Ectodermal cell (in vitro differentiated cells): ENCODE measurements around the gene MTCL1. TPM values are rescaled to one million over a fixed set of nuclear protein-coding genes. Genes with fewer than 3 reads are reported as not detected.

Source experiments
- H3K27ac ChIP-seq: 2 replicates; pipeline ENCODE4 v1.7.0; 2013; ENCODE audit warnings: mild to moderate bottlenecking, low read depth, low read length; ENCODE audit not compliant: insufficient read depth, poor library complexity, severe bottlenecking
- H3K27me3 ChIP-seq: 2 replicates; pipeline ENCODE4 v1.7.0; 2013; ENCODE audit warnings: mild to moderate bottlenecking, low read length; ENCODE audit not compliant: insufficient read depth, control insufficient read depth, poor library complexity, severe bottlenecking
- H3K36me3 ChIP-seq: one replicate; pipeline ENCODE4 v1.7.0; 2013; ENCODE audit warnings: low read length; ENCODE audit not compliant: control insufficient read depth, insufficient read depth
- H3K4me1 ChIP-seq: one replicate; pipeline ENCODE4 v1.7.0; 2013; ENCODE audit warnings: low read length; ENCODE audit not compliant: control insufficient read depth, insufficient read depth
- H3K4me3 ChIP-seq: 2 replicates; pipeline ENCODE4 v1.7.0; 2013; ENCODE audit warnings: low read depth, low read length, control low read depth; ENCODE audit not compliant: insufficient read depth
- H3K9me3 ChIP-seq: 2 replicates; pipeline ENCODE4 v1.7.0; 2013; ENCODE audit warnings: mild to moderate bottlenecking, low read length, moderate library complexity; ENCODE audit not compliant: control insufficient read depth
- WGBS, 2 experiments: methylation state at CpG; one replicate each; pipeline ENCODE4 v1.1.7; 2013; ENCODE audit warnings: missing lambda C conversion rate in 2 of 2; 5-methylcytosine and 5-hydroxymethylcytosine counted together
- polyA plus RNA-seq, 4 experiments: library from polyadenylated mRNA; stranded (reverse); fragments of 50-300 nt; gene quantifications; one replicate each; pipeline ENCODE4 v1.2.3, GENCODE V29; 2013

MTCL1 gene
- 32.7 TPM for polyA plus RNA-seq (2013, experiment 1 of 4)
- 39.7 TPM for polyA plus RNA-seq (2013, experiment 2 of 4)
- 24.7 TPM for polyA plus RNA-seq (2013, experiment 3 of 4)
- polyA plus RNA-seq (2013, experiment 4 of 4): 29.2 TPM

- Histone ChIP-seq H3K9me3 (no peaks in the 10 kb centered on the region), H3K4me3 (peak within 1 kb of the TSS; percentile 65), H3K27ac (no peak within 1 kb of the TSS), H3K36me3 (no peaks in the 10 kb centered on the region), H3K4me1 (peaks cover 10% of the 10 kb centered on the region), H3K27me3 (peaks cover 11% of the 10 kb centered on the region)
- 0 to 1% methylated on average over 123 of the region's 123 CpGs for WGBS, 2 experiments
Measured at GRCh38 chr18:8705238-8705960, at the start of gene MTCL1. Gene MTCL1, plus strand, starts transcription at chr18:8705556. Its CDS starts 105 bp downstream, at chr18:8705661.

- H3K9me3 ChIP-seq: no peaks in the 10 kb centered on the region
- H3K36me3 ChIP-seq: no peaks in the 10 kb centered on the region
- H3K27me3 ChIP-seq: no peaks in the 10 kb centered on the region
- no peak overlapping the region for H3K4me3 ChIP-seq
- H3K27ac ChIP-seq: no peak overlapping the region
- 93 to 95% methylated on average over 6 of the region's 6 CpGs for WGBS, 2 experiments
- H3K4me1 ChIP-seq: peaks cover 3% of the 10 kb centered on the region
Measured at GRCh38 chr18:8656232-8656631, 49.1 kb upstream of the MTCL1 start.

GRCh38 chr18:8657050-8657820 lies 48.1 kb upstream of the MTCL1 start:
- Histone ChIP-seq H3K36me3 (no peaks in the 10 kb centered on the region), H3K4me3 (no peak overlapping the region), H3K9me3 (no peaks in the 10 kb centered on the region), H3K27ac (peak overlapping the region; percentile 6), H3K4me1 (peaks cover 12% of the 10 kb centered on the region), H3K27me3 (no peaks in the 10 kb centered on the region)
- 86 to 87% methylated on average over 14 of the region's 14 CpGs for WGBS, 2 experiments

GRCh38 chr18:8657873-8658470 lies 47.4 kb upstream of the MTCL1 start:
- no peaks in the 10 kb centered on the region for H3K36me3 ChIP-seq
- H3K4me1 ChIP-seq: peaks cover 19% of the 10 kb centered on the region
- no peaks in the 10 kb centered on the region for H3K27me3 ChIP-seq
- no peaks in the 10 kb centered on the region for H3K9me3 ChIP-seq
- H3K27ac ChIP-seq: peak overlapping the region; percentile 6
- H3K4me3 ChIP-seq: no peak overlapping the region
- WGBS, 2 experiments: 78 to 84% methylated on average over 14 of the region's 14 CpGs

GRCh38 chr18:8658858-8659485 lies 46.4 kb upstream of the MTCL1 start:
- H3K9me3 ChIP-seq: no peaks in the 10 kb centered on the region
- no peak overlapping the region for H3K27ac ChIP-seq
- no peaks in the 10 kb centered on the region for H3K36me3 ChIP-seq
- H3K4me1 ChIP-seq: peaks cover 27% of the 10 kb centered on the region
- no peaks in the 10 kb centered on the region for H3K27me3 ChIP-seq
- no peak overlapping the region for H3K4me3 ChIP-seq
- WGBS, 2 experiments: 93 to 95% methylated on average over 31 of the region's 31 CpGs

GRCh38 chr18:8659609-8660242 lies 45.6 kb upstream of the MTCL1 start:
- Histone ChIP-seq H3K4me3 (no peak overlapping the region), H3K27ac (no peak overlapping the region), H3K27me3 (no peaks in the 10 kb centered on the region), H3K9me3 (no peaks in the 10 kb centered on the region), H3K36me3 (no peaks in the 10 kb centered on the region), H3K4me1 (peaks cover 27% of the 10 kb centered on the region)
- 91 to 93% methylated on average over 36 of the region's 36 CpGs for WGBS, 2 experiments

GRCh38 chr18:8660316-8660715 lies 45.0 kb upstream of the MTCL1 start:
- 86 to 94% methylated on average over 5 of the region's 5 CpGs for WGBS, 2 experiments
- H3K4me1 ChIP-seq: peaks cover 27% of the 10 kb centered on the region
- no peak overlapping the region for H3K27ac ChIP-seq
- H3K4me3 ChIP-seq: no peak overlapping the region
- no peaks in the 10 kb centered on the region for H3K9me3 ChIP-seq
- H3K27me3 ChIP-seq: no peaks in the 10 kb centered on the region
- H3K36me3 ChIP-seq: no peaks in the 10 kb centered on the region

- no peaks in the 10 kb centered on the region for H3K27me3 ChIP-seq
- H3K27ac ChIP-seq: peak overlapping the region; percentile 95
- no peaks in the 10 kb centered on the region for H3K9me3 ChIP-seq
- 1 to 2% methylated on average over 18 of the region's 18 CpGs for WGBS, 2 experiments
- H3K36me3 ChIP-seq: no peaks in the 10 kb centered on the region
- H3K4me1 ChIP-seq: peaks cover 27% of the 10 kb centered on the region
- peak overlapping the region; percentile 14 for H3K4me3 ChIP-seq
Measured at GRCh38 chr18:8661754-8662559, 43.4 kb upstream of the MTCL1 start.

GRCh38 chr18:8662560-8663255 lies 42.6 kb upstream of the MTCL1 start:
- Histone ChIP-seq H3K27me3 (no peaks in the 10 kb centered on the region), H3K4me1 (peaks cover 27% of the 10 kb centered on the region), H3K36me3 (no peaks in the 10 kb centered on the region), H3K27ac (no peak overlapping the region), H3K9me3 (no peaks in the 10 kb centered on the region), H3K4me3 (no peak overlapping the region)
- WGBS, 2 experiments: 65 to 66% methylated on average over 20 of the region's 20 CpGs
